GM10266 (cell line): ENCODE results near the gene PSD2.

Experiments used
- DNase-seq: peaks from one replicate; pipeline ENCODE4 v3.0.0; 2012; ENCODE audit errors: extremely low spot score
- CTCF ChIP-seq: IDR thresholded peaks from 2 replicates; pipeline ENCODE4 v1.5.1; 2012; ENCODE audit warnings: mild to moderate bottlenecking, low read depth; ENCODE audit not compliant: control insufficient read depth, insufficient read depth; ENCODE audit errors: missing control alignments

PSD2 gene

GRCh38 chr5:139881143-139881733, 85.6 kb downstream of the PSD2 start:
- TF ChIP-seq CTCF = no peak
- DNase-seq = no peak

GRCh38 chr5:139882316-139882715, 86.7 kb downstream of the PSD2 start:
- DNase-seq = no peak
- no peak for TF ChIP-seq CTCF

GRCh38 chr5:139882961-139883539, 87.4 kb downstream of the PSD2 start:
- DNase-seq = no peak
- TF ChIP-seq CTCF = no peak

GRCh38 chr5:139884144-139884543, 88.5 kb downstream of the PSD2 start:
- no peak for TF ChIP-seq CTCF
- no peak for DNase-seq

- no peak for DNase-seq
These were observed 89.1 kb downstream of the PSD2 start for GRCh38 chr5:139884734-139885133.

GRCh38 chr5:139885172-139885856, 89.7 kb downstream of the PSD2 start:
- no peak for DNase-seq
- no peak for TF ChIP-seq CTCF

More at GRCh38 chr5:139884734-139885133, 89.1 kb downstream of the PSD2 start:
- no peak for TF ChIP-seq CTCF

GRCh38 chr5:139885857-139886208, 90.2 kb downstream of the PSD2 start:
- no peak for DNase-seq
- TF ChIP-seq CTCF = no peak
